Activated CD4-positive, alpha-beta memory T cell treated with anti-CD3 and anti-CD28 coated beads, Interleukin-2, amount 10 ng/mL, durations not matched to agents 7 days and 5 days (primary cell): ENCODE results near the gene ADPRHL1. TPM values are rescaled to one million over a fixed set of nuclear protein-coding genes. Genes with fewer than 3 reads are reported as not detected.
"Not testable (repeated sequence)": the region's sequence is repeated elsewhere in the genome, so short reads cannot be mapped to it uniquely, and the experiment has no call there.

Experiments
- CTCF ChIA-PET: fragments of 350-600 bp; sonication (Branson Sonifier 250); formaldehyde crosslinking; loops from one replicate; lab custom pipeline; 2021; ENCODE audit warnings: antibody characterized with exemption, inconsistent platforms; lab: Charles Lee
- POLR2A ChIA-PET: fragments of 350-600 bp; sonication (Branson Sonifier 250); formaldehyde crosslinking; loops from one replicate; lab custom pipeline; 2021; ENCODE audit warnings: antibody characterized with exemption; lab: Charles Lee
- DNase-seq: peaks from one replicate; pipeline ENCODE4 v3.0.0-alpha.2; 2020
- H3K27ac Mint-ChIP-seq: one replicate; pipeline ENCODE4 v1.8.0; 2021; ENCODE audit warnings: mild to moderate bottlenecking, mixed read lengths
- H3K27me3 Mint-ChIP-seq: one replicate; pipeline ENCODE4 v1.8.0; 2021; ENCODE audit warnings: mixed read lengths
- H3K36me3 Mint-ChIP-seq: one replicate; pipeline ENCODE4 v1.8.0; 2021; ENCODE audit warnings: low read depth, mixed read lengths
- H3K4me1 Mint-ChIP-seq: one replicate; pipeline ENCODE4 v1.8.0; 2021; ENCODE audit warnings: mixed read lengths
- H3K4me3 Mint-ChIP-seq: one replicate; pipeline ENCODE4 v1.8.0; 2021; ENCODE audit warnings: mild to moderate bottlenecking, mixed read lengths
- H3K9me3 Mint-ChIP-seq: one replicate; pipeline ENCODE4 v1.8.0; 2021; ENCODE audit warnings: mixed read lengths
- total RNA-seq, 2 experiments: library from RNA; stranded (reverse); gene quantifications; one replicate each; pipeline ENCODE4 v1.2.3, GENCODE V29; 2021

ADPRHL1 gene
- total RNA-seq, 2 experiments from 2014 or later, result 0.71 to 0.75 TPM

- Mint-ChIP-seq H3K27me3 (no peaks in the 10 kb centered on the region), H3K36me3 (peaks cover 18% of the 10 kb centered on the region), H3K4me3 (no peak overlapping the region), H3K9me3 (no peaks in the 10 kb centered on the region), H3K27ac (no peak overlapping the region), H3K4me1 (no peaks in the 10 kb centered on the region)
- no peak for DNase-seq
- ChIA-PET CTCF (interaction anchor here (1.3 to 1.9 kb wide), 2 partner anchors 7 to 104 kb away, joined by 4 to 7 read pairs; no protein-coding TSS in a partner anchor), POLR2A (no interaction called here)
Measured at GRCh38 chr13:113458253-113459065, 5.2 kb upstream of the ADPRHL1 start.

DNA sequence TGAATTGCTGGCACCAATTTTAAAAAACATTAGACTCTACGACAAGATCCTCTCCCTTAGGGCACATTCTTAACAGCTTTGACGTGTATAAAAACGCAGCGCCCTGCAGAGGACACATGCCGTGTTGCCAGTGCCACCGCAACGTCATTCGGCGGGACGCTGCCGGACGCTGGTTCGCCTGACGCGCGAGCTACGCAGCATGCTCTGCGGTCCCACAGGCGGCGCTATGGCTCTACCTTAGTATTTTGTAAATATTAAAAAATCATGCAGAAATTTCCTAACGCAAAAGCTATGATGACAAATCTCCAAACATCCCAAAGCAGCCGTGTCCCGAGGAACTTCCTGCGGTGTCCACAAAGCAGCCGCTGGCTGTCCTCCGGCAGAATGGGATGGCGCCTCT, 4.2 kb upstream of the ADPRHL1 start:
- peaks cover 18% of the 10 kb centered on the region for H3K36me3 Mint-ChIP-seq
- no peak overlapping the region for H3K4me3 Mint-ChIP-seq
- no peak for DNase-seq
- ChIA-PET CTCF (interaction anchor here (1.3 to 1.9 kb wide), 2 partner anchors 8 to 105 kb away, joined by 4 to 7 read pairs; no protein-coding TSS in a partner anchor), POLR2A (no interaction called here)
- no peaks in the 10 kb centered on the region for H3K27me3 Mint-ChIP-seq
- no peak overlapping the region for H3K27ac Mint-ChIP-seq
- no peaks in the 10 kb centered on the region for H3K4me1 Mint-ChIP-seq
- H3K9me3 Mint-ChIP-seq, result no peaks in the 10 kb centered on the region

DNA sequence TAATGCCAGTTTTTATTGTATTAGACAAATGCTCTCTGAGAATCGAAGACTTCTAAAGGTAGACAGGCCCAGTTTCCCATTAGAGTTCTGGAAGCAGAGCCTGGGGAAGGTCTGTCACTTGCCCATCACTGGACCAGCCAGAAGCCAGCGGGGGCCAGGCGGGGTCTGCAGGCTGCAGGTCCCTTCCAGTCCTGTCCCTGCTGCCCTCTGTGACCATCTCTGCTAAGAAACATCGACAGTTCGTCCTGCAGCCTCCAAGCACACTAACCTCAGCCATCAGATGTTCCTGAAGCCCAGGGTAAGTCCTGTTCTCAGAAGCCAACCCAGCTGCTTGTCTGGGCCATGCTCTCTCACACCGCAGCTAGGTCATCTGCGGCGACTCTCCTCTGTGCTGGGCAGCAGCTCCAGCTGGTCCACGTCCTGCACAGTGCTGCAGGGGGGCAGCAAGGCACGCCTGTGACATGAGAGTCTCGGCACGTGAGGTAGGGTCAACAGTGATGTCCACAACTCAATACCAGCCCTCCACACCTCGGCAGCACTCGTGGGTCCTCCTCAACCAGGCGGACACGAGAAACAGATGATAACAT, 2.9 kb upstream of the ADPRHL1 start:
- ChIA-PET CTCF (no interaction called here), POLR2A (no interaction called here)
- DNase-seq, result no peak
- Mint-ChIP-seq H3K4me3 (no peak overlapping the region), H3K27me3 (no peaks in the 10 kb centered on the region), H3K27ac (no peak overlapping the region), H3K36me3 (peaks cover 18% of the 10 kb centered on the region), H3K9me3 (no peaks in the 10 kb centered on the region), H3K4me1 (no peaks in the 10 kb centered on the region)

GRCh38 chr13:113455384-113455783, 2.1 kb upstream of the ADPRHL1 start:
- Mint-ChIP-seq H3K36me3 (peaks cover 14% of the 10 kb centered on the region), H3K27ac (no peak overlapping the region)

DNA sequence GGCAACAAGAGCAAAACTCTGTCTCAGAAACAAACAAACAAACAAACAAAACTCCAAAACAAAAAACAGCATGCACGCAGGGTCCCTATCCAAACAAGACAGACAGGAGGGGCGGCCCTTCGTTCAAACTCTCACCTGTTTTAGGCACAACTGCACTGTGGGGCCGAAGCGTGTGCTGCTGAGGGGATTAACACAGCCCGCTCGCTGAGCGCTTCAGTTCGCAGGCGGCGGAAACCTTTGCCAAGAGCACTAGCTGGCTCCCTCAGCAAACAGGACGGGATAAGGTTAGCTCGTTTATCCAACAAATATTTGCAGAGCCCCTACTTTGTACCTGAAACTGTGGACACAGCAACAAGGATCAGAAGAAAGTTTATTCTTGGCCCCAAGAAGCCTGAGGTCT, 1.6 kb upstream of the ADPRHL1 start:
- H3K27me3 Mint-ChIP-seq, result no peaks in the 10 kb centered on the region
- H3K36me3 Mint-ChIP-seq, result peaks cover 10% of the 10 kb centered on the region
- no peak overlapping the region for H3K4me3 Mint-ChIP-seq
- no peak for DNase-seq
- H3K27ac Mint-ChIP-seq, result no peak overlapping the region
- POLR2A ChIA-PET, result no interaction called here
- H3K4me1 Mint-ChIP-seq, result no peaks in the 10 kb centered on the region
- no peaks in the 10 kb centered on the region for H3K9me3 Mint-ChIP-seq
- CTCF ChIA-PET, result no interaction called here

More at GRCh38 chr13:113455384-113455783, 2.1 kb upstream of the ADPRHL1 start:
- CTCF ChIA-PET, result no interaction called here
- Mint-ChIP-seq H3K4me1 (no peaks in the 10 kb centered on the region), H3K9me3 (no peaks in the 10 kb centered on the region), H3K27me3 (no peaks in the 10 kb centered on the region), H3K4me3 (no peak overlapping the region)
- no peak for DNase-seq
- POLR2A ChIA-PET, result no interaction called here

- ChIA-PET POLR2A (interaction anchor here (1.6 kb wide), 1 partner anchor 37 kb away, joined by 4 read pairs; no protein-coding TSS in a partner anchor), CTCF (no interaction called here)
- Mint-ChIP-seq H3K4me1 (no peaks in the 10 kb centered on the region), H3K27ac (no peak overlapping the region), H3K4me3 (no peak overlapping the region), H3K27me3 (no peaks in the 10 kb centered on the region), H3K36me3 (peaks cover 7% of the 10 kb centered on the region), H3K9me3 (peaks cover 1% of the 10 kb centered on the region)
- no peak for DNase-seq
Measured at GRCh38 chr13:113452466-113452865, 822 bp downstream of the ADPRHL1 start.

- ChIA-PET POLR2A (no interaction called here), CTCF (no interaction called here)
- DNase-seq, result no peak
- H3K9me3 Mint-ChIP-seq, result peaks cover 4% of the 10 kb centered on the region
- H3K4me3 Mint-ChIP-seq, result no peak overlapping the region
- H3K27me3 Mint-ChIP-seq, result no peaks in the 10 kb centered on the region
- H3K4me1 Mint-ChIP-seq, result no peaks in the 10 kb centered on the region
- H3K27ac Mint-ChIP-seq, result no peak overlapping the region
- H3K36me3 Mint-ChIP-seq, result peaks cover 7% of the 10 kb centered on the region
Measured at GRCh38 chr13:113451951-113452421, 1.3 kb downstream of the ADPRHL1 start.

- POLR2A ChIA-PET, result not testable (repeated sequence)
Measured at GRCh38 chr13:113450861-113451620, 2.2 kb downstream of the ADPRHL1 start.

DNA sequence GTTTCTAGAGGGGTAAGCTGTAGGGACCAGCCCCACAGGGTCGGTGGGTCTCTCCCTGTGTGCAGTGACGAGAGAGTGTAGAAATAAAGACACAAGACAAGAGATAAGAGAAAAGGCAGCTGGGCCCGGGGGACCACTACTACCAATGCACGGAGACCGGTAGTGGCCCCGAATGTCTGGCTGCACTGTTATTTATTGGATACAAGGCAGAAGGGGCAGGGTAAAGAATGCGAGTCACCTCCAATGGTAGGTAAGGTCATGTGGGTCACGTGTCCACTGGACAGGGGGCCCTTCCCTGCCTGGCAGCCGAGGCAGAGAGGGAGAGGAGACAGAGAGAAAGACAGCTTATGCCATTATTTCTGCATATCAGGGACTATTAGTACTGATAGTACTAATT, 2.9 kb downstream of the ADPRHL1 start:
- H3K36me3 Mint-ChIP-seq, DNase-seq, H3K9me3 Mint-ChIP-seq, POLR2A ChIA-PET, H3K4me1 Mint-ChIP-seq, CTCF ChIA-PET, H3K27me3 Mint-ChIP-seq: not testable (repeated sequence)
- Mint-ChIP-seq H3K27ac (peak overlapping the region; percentile 45), H3K4me3 (peak overlapping the region; percentile 64)

More at GRCh38 chr13:113450861-113451620, 2.2 kb downstream of the ADPRHL1 start:
- H3K36me3 Mint-ChIP-seq, H3K27ac Mint-ChIP-seq, H3K9me3 Mint-ChIP-seq, H3K4me3 Mint-ChIP-seq, H3K4me1 Mint-ChIP-seq, DNase-seq, H3K27me3 Mint-ChIP-seq: not testable (repeated sequence)
- CTCF ChIA-PET, result interaction anchor here (0.6 kb wide), 1 partner anchor 288 kb away, joined by 3 read pairs; no protein-coding TSS in a partner anchor

- Mint-ChIP-seq H3K4me3 (peak overlapping the region; percentile 64), H3K27me3 (no peaks in the 10 kb centered on the region), H3K36me3 (peaks cover 7% of the 10 kb centered on the region), H3K27ac (peak overlapping the region; percentile 78), H3K9me3 (peaks cover 4% of the 10 kb centered on the region), H3K4me1 (no peaks in the 10 kb centered on the region)
- DNase-seq, result no peak
- POLR2A ChIA-PET, result no interaction called here
- CTCF ChIA-PET, result no interaction called here
Measured at GRCh38 chr13:113449693-113450347, 3.5 kb downstream of the ADPRHL1 start.

DNA sequence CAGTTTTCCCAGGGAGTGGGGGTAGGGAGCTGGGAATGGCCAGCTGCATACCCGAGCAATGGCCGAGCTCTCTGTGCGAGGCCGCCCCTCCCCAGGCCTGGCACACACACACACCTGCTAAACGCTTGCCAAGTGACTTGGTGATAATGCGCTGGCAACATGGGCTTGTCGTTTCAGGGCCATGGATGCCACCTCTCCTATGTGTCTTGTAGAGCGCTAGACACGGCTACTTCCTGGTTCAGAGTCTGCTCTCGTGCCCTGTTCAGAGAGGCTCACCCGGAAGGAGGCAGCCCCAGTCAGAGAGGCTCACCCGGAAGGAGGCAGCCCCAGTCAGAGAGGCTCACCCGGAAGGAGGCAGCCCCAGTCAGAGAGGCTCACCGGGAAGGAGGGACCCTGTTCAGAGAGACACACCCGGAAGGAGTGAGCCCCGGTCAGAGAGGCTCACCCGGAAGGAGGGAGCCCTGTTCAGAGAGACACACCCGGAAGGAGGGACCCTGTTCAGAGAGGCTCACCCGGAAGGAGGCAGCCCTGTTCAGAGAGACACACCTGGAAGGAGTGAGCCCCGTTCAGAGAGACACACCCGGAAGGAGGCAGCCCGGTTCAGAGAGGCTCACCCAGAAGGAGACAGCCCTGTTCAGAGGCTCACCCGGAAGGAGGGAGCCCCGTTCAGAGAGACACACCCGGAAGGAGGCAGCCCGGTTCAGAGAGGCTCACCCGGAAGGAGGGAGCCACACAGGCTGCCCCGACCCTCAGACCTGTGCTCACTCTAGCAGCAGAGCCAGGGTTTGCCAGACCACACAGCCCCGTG, 4.2 kb downstream of the ADPRHL1 start:
- H3K4me3 Mint-ChIP-seq, result peak overlapping the region; percentile 64
- ChIA-PET CTCF (interaction anchor here (1.0 kb wide), 1 partner anchor 210 kb away, joined by 3 read pairs; no protein-coding TSS in a partner anchor), POLR2A (no interaction called here)
- H3K36me3 Mint-ChIP-seq, result peaks cover 7% of the 10 kb centered on the region
- peak; percentile 78 for DNase-seq
- H3K4me1 Mint-ChIP-seq, result no peaks in the 10 kb centered on the region
- H3K27me3 Mint-ChIP-seq, result no peaks in the 10 kb centered on the region
- H3K27ac Mint-ChIP-seq, result peak overlapping the region; percentile 78
- peaks cover 4% of the 10 kb centered on the region for H3K9me3 Mint-ChIP-seq

- H3K27me3 Mint-ChIP-seq, result no peaks in the 10 kb centered on the region
- peaks cover 7% of the 10 kb centered on the region for H3K36me3 Mint-ChIP-seq
- no peak for DNase-seq
- CTCF ChIA-PET, result interaction anchor here (1.0 kb wide), 1 partner anchor 210 kb away, joined by 3 read pairs; no protein-coding TSS in a partner anchor
- H3K9me3 Mint-ChIP-seq, result peaks cover 4% of the 10 kb centered on the region
- POLR2A ChIA-PET, result no interaction called here
- no peaks in the 10 kb centered on the region for H3K4me1 Mint-ChIP-seq
- peak overlapping the region; percentile 64 for H3K4me3 Mint-ChIP-seq
- peak overlapping the region; percentile 78 for H3K27ac Mint-ChIP-seq
Measured at GRCh38 chr13:113448545-113448884, 4.8 kb downstream of the ADPRHL1 start.
